Measurements from ENCODE around the gene WNT16. TPM values are rescaled to one million over a fixed set of nuclear protein-coding genes. Genes with fewer than 3 reads are reported as not detected.

The WNT16 gene
- total RNA-seq, 6 experiments from 2014 or later: 0.07 to 0.25 (median 0.18) TPM

DNA sequence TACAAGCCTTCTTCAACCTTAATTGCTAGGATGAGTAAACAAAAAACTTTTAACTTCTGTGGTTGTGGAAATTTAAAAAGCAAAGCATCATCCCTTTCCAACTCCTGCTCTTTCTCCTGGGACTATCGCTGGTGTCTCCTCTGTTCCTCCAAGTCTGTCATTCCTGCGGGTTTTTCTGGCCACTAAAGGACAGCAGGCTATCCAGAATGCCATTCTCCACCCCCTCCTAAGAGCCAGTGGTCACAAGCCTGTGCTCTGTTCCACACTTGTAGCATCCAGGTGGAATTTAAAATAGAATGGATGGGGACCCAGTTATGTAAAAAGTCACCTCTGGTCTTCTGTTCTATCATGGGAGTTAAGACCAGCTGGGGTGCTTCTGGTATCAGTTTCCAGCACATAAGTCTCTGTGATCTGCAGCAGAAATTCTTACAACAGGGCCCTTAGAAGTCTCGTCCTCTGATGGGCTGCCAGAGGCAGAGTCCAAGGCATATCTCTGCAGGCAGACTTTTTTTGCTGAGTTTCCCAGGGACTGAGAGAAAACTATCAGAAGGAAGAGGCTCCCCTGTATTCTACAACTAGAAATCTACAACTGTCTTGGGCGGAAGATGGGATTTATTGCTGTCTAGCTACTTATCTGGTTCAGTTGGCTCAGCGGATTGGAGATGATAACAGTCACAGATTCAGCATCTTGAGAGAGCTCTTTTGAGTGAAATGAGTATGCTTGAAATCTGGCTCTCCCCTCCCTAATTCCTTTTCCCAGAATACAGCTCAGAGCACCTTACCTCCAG is 5.1 kb upstream of the WNT16 start:
- Mint-ChIP-seq H3K4me1 (ENCODE audit: low read depth) (peaks cover 17% of the 10 kb centered on the region; the same call in 1 of the 2 replicates), H3K27me3 (ENCODE audit: insufficient read depth) (peaks cover 4% of the 10 kb centered on the region), H3K9me3 (no peaks in the 10 kb centered on the region), H3K27ac (no peak overlapping the region), H3K4me3 (no peak overlapping the region), H3K36me3 (ENCODE audit: low read depth) (no peaks in the 10 kb centered on the region)
- TF ChIP-seq, protein P1, sequence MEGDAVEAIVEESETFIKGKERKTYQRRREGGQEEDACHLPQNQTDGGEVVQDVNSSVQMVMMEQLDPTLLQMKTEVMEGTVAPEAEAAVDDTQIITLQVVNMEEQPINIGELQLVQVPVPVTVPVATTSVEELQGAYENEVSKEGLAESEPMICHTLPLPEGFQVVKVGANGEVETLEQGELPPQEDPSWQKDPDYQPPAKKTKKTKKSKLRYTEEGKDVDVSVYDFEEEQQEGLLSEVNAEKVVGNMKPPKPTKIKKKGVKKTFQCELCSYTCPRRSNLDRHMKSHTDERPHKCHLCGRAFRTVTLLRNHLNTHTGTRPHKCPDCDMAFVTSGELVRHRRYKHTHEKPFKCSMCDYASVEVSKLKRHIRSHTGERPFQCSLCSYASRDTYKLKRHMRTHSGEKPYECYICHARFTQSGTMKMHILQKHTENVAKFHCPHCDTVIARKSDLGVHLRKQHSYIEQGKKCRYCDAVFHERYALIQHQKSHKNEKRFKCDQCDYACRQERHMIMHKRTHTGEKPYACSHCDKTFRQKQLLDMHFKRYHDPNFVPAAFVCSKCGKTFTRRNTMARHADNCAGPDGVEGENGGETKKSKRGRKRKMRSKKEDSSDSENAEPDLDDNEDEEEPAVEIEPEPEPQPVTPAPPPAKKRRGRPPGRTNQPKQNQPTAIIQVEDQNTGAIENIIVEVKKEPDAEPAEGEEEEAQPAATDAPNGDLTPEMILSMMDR (IDR thresholded peaks at IDR 0.05): no peak
- no peak for DNase-seq

DNA sequence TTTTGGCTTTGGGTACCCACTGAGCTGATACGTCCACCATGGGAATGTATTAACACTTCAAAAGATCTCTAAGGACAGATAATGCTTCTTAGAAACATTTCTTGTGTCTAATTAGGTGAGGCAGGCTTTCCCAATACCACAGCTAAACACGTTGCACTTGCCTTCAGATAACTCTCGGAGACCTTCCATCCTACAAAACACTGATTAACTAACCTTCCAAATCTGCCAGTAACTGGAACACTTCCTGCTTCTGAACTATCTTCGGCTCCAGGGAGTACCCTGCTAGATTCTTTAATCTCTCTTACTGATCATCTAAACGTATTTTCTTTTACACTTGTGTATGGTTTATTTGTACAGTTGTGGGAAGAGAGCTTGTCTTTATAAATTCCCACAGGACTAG is 1.1 kb upstream of the WNT16 start:
- Mint-ChIP-seq H3K36me3 (ENCODE audit: low read depth) (no peaks in the 10 kb centered on the region), H3K27me3 (ENCODE audit: insufficient read depth) (peaks cover 17% of the 10 kb centered on the region; the same call in 1 of the 2 replicates), H3K9me3 (no peaks in the 10 kb centered on the region), H3K27ac (no peak overlapping the region), H3K4me3 (no peak overlapping the region), H3K4me1 (ENCODE audit: low read depth) (peaks cover 30% of the 10 kb centered on the region)
- no peak for DNase-seq
- TF ChIP-seq, protein P1 (IDR thresholded peaks at IDR 0.05): no peak

DNA sequence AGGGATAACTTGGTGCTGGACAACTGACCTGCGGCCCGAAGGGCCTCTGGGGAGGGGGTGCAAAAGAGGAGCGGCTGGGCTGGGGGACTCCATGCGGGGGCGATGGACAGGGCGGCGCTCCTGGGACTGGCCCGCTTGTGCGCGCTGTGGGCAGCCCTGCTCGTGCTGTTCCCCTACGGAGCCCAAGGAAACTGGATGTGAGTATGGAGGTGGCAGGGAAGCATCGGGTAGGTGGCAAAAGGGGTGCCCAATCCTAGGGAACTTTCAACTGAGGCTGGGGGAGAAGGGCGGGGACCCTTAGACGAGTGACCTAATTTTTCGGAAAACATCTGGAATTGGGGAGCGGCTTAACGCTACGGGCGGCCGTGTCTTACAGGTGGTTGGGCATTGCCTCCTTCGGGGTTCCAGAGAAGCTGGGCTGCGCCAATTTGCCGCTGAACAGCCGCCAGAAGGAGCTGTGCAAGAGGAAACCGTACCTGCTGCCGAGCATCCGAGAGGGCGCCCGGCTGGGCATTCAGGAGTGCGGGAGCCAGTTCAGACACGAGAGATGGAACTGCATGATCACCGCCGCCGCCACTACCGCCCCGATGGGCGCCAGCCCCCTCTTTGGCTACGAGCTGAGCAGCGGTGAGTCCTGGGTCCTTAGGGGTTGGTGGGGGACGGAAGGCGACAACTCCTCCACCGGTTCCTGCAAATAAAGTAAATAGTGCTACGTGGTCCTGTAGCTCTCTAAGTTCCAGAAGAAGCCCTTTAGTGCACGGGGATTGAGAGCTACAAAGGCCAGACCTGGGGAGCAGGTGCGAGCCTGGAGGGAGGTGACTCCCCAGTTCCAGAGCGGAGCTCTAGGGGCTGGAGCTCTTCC is 622 bp downstream of the WNT16 start:
- Mint-ChIP-seq H3K27me3 (ENCODE audit: insufficient read depth) (peaks cover 15% of the 10 kb centered on the region; the same call in 1 of the 2 replicates), H3K36me3 (ENCODE audit: low read depth) (no peaks in the 10 kb centered on the region), H3K4me1 (ENCODE audit: low read depth) (peaks cover 25% of the 10 kb centered on the region), H3K4me3 (peak overlapping the region; percentile 86), H3K9me3 (no peaks in the 10 kb centered on the region), H3K27ac (no peak overlapping the region)
- DNase-seq: no peak
- TF ChIP-seq, protein P1 (IDR thresholded peaks at IDR 0.05): no peak; the same call in 1 of the 2 replicates

DNA sequence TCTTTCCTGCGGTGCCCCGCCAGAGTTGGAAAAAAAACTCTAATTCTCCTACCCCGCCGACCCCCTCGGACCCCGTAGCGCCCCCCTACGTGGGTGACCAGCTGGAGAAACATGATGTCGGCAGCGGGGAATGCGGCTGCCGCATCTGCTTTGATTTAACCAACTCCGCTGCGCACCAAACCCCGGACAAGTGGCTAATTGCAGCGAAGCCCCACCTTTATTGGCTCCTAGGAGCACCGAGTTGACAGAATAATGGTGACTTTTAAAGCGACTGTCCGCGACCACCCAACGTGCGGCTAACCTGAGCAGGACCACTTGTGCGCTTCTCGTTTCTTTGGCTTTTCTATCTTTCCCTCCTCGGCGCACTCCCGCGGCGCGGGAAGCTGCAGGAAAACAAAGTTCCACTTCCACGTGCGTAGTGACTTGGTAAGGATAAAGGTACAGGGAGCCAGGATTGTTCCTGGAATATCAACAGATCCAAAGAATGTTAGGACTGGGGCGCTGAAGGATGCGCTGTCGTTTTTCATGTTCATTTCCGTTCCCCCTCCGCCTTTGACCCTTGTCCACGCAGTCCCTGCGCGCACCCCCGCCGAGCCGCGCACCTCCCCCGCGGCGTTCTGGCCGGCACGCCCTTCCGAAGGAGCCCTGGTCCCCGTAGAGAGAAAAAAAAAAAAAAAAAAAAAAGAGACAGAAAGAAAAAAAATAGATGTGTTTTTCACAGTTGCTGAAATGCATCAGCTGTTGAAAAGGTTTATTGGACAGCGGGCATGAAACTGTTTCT is 1.4 kb downstream of the WNT16 start:
- H3K27ac Mint-ChIP-seq: no peak overlapping the region
- no peak for DNase-seq
- H3K9me3 Mint-ChIP-seq: no peaks in the 10 kb centered on the region
- H3K4me1 Mint-ChIP-seq (ENCODE audit: low read depth): peaks cover 31% of the 10 kb centered on the region
- H3K4me3 Mint-ChIP-seq: peak overlapping the region; percentile 86
- H3K27me3 Mint-ChIP-seq (ENCODE audit: insufficient read depth): peaks cover 15% of the 10 kb centered on the region; the same call in 1 of the 2 replicates
- TF ChIP-seq, protein P1 (IDR thresholded peaks at IDR 0.05): no peak
- no peaks in the 10 kb centered on the region for H3K36me3 Mint-ChIP-seq (ENCODE audit: low read depth)

DNA sequence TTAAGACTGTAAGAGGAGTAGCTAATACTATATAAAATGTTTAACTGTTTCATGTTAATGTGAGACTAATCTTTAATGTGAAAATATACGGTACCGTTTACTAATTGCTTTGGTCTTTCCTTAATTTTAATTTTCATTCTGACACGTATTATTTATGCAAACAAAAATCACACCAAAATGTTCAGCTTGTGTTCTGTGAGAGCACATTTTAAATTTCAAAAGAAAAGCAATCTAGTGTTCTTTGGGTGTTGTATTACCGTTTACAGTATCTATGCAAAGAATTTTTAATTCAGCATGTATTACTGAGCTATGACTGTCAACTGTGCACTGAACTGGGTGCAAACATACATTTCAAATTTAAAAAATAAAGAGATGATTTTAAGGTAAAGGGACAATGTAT is 2.2 kb downstream of the WNT16 start:
- Mint-ChIP-seq H3K27me3 (ENCODE audit: insufficient read depth) (peaks cover 15% of the 10 kb centered on the region; the same call in 1 of the 2 replicates), H3K27ac (no peak overlapping the region), H3K9me3 (no peaks in the 10 kb centered on the region), H3K36me3 (ENCODE audit: low read depth) (no peaks in the 10 kb centered on the region), H3K4me1 (ENCODE audit: low read depth) (peaks cover 38% of the 10 kb centered on the region), H3K4me3 (no peak overlapping the region)
- no peak for DNase-seq
- TF ChIP-seq, protein P1 (IDR thresholded peaks at IDR 0.05): no peak
